IMR-90 (cell line): ENCODE data around the gene KIF6. TPM values are rescaled to one million over a fixed set of nuclear protein-coding genes. Genes with fewer than 3 reads are reported as not detected.

Source experiments
- ATAC-seq: fragments of 200-7000 bp; cut with Tn5 transposase; 2 replicates; pipeline ENCODE4 v1.9.1; 2020; ENCODE audit warnings: low read depth, mild to moderate bottlenecking, moderate library complexity
- BruUV-seq: library from RNA; stranded (reverse); fragments of 400-500 nt; replicated peaks from 2 replicates; lab custom pipeline; 2021; lab: Mats Ljungman, UMichigan
- CTCF ChIA-PET: fragments of 300-600 bp; formaldehyde crosslinking; extraction: SDS; loops from one replicate; lab custom pipeline; 2021; ENCODE audit warnings: antibody characterized with exemption; lab: Yijun Ruan, JAX
- POLR2A ChIA-PET: fragments of 300-600 bp; sonication (Branson Sonifier 250); formaldehyde crosslinking; loops from one replicate; lab custom pipeline; 2022; ENCODE audit warnings: antibody characterized with exemption; ENCODE audit not compliant: unreplicated experiment; lab: Charles Lee
- DNase-seq: peaks from one replicate; pipeline ENCODE4 v3.0.0; 2013
- H2AFZ ChIP-seq: replicated peaks from 2 replicates; pipeline ENCODE3; 2013; ENCODE audit warnings: low read length, mild to moderate bottlenecking; ENCODE audit not compliant: poor library complexity
- H2AK5ac ChIP-seq: 2 replicates; pipeline ENCODE4 v1.6.1; 2013; ENCODE audit warnings: low read depth, low read length, inconsistent platforms
- H2AK9ac ChIP-seq: replicated peaks from 2 replicates; pipeline ENCODE3; 2013; ENCODE audit warnings: mild to moderate bottlenecking, low read depth, low read length, moderate library complexity; ENCODE audit not compliant: poor library complexity
- H2BK120ac ChIP-seq: 2 replicates; pipeline ENCODE4 v1.6.1; 2013; ENCODE audit warnings: low read depth, low read length, inconsistent platforms
- H2BK15ac ChIP-seq: 3 replicates; pipeline ENCODE4 v1.6.1; 2013; ENCODE audit warnings: low read depth, low read length, inconsistent platforms
- H2BK20ac ChIP-seq: 2 replicates; pipeline ENCODE4 v1.6.1; 2013; ENCODE audit warnings: low read depth, mild to moderate bottlenecking, inconsistent platforms, low read length, moderate library complexity
- H2BK5ac ChIP-seq: 2 replicates; pipeline ENCODE4 v1.6.1; 2013; ENCODE audit warnings: mild to moderate bottlenecking, low read depth, low read length, inconsistent platforms; ENCODE audit not compliant: poor library complexity, severe bottlenecking
- H3K14ac ChIP-seq: replicated peaks from 2 replicates; pipeline ENCODE4 v1.6.1; 2013; ENCODE audit warnings: low read depth, low read length, inconsistent platforms
- H3K18ac ChIP-seq: 2 replicates; pipeline ENCODE4 v1.6.1; 2013; ENCODE audit warnings: low read depth, low read length, control low read depth
- H3K23ac ChIP-seq: 2 replicates; pipeline ENCODE4 v1.6.1; 2013; ENCODE audit warnings: low read depth, low read length, inconsistent platforms
- H3K27ac ChIP-seq: 2 replicates; pipeline ENCODE4 v1.5.1; 2013; ENCODE audit warnings: mild to moderate bottlenecking, control low read depth, low read length; ENCODE audit not compliant: insufficient read depth
- H3K27me3 ChIP-seq: 2 replicates; pipeline ENCODE4 v1.6.1; 2013; ENCODE audit warnings: low read length; ENCODE audit not compliant: control insufficient read depth, insufficient read depth
- H3K36me3 ChIP-seq: 2 replicates; pipeline ENCODE4 v1.6.1; 2013; ENCODE audit warnings: low read length, mixed read lengths; ENCODE audit not compliant: control insufficient read depth, insufficient read depth
- H3K4ac ChIP-seq: 2 replicates; pipeline ENCODE4 v1.6.1; 2013; ENCODE audit warnings: low read depth, low read length, inconsistent platforms
- H3K4me1 ChIP-seq: 2 replicates; pipeline ENCODE4 v1.6.1; 2013; ENCODE audit warnings: low read length, mixed read lengths; ENCODE audit not compliant: control insufficient read depth, insufficient read depth
- H3K4me2 ChIP-seq: 2 replicates; pipeline ENCODE4 v1.6.1; 2013; ENCODE audit warnings: low read depth, mild to moderate bottlenecking, control low read depth, low read length, moderate library complexity
- H3K4me3 ChIP-seq: 2 replicates; pipeline ENCODE4 v1.5.1; 2013; ENCODE audit warnings: low read depth, mild to moderate bottlenecking, control low read depth, low read length, moderate library complexity; ENCODE audit not compliant: insufficient read depth
- H3K56ac ChIP-seq: 2 replicates; pipeline ENCODE4 v1.6.1; 2013; ENCODE audit warnings: low read length, inconsistent platforms; ENCODE audit not compliant: insufficient read depth; ENCODE audit errors: extremely low read depth
- H3K79me1 ChIP-seq, 2 experiments: 2 replicates each; pipeline ENCODE4 v1.6.1; 2013; ENCODE audit warnings: low read length in 2 of 2, inconsistent platforms in 1 of 2, low read depth in 1 of 2
- H3K9ac ChIP-seq: 2 replicates; pipeline ENCODE4 v1.6.1; 2013; ENCODE audit warnings: low read depth, low read length, control low read depth
- H3K9me1 ChIP-seq: 2 replicates; pipeline ENCODE4 v1.6.1; 2013; ENCODE audit warnings: low read length, inconsistent platforms; ENCODE audit not compliant: insufficient read depth
- H3K9me3 ChIP-seq: 2 replicates; pipeline ENCODE4 v1.6.1; 2013; ENCODE audit warnings: low read length; ENCODE audit not compliant: control insufficient read depth, insufficient read depth
- H4K20me1 ChIP-seq: 2 replicates; pipeline ENCODE4 v1.6.1; 2013; ENCODE audit warnings: low read length, inconsistent platforms; ENCODE audit not compliant: insufficient read depth
- H4K5ac ChIP-seq: 2 replicates; pipeline ENCODE4 v1.6.1; 2013; ENCODE audit warnings: mild to moderate bottlenecking, low read depth, low read length, control low read depth
- H4K8ac ChIP-seq, 2 experiments: 2 replicates each; pipeline ENCODE4 v1.6.1; 2013; ENCODE audit warnings: low read depth in 2 of 2, low read length in 2 of 2, control low read depth in 1 of 2, inconsistent platforms in 1 of 2
- H4K91ac ChIP-seq: 2 replicates; pipeline ENCODE4 v1.6.1; 2013; ENCODE audit warnings: low read depth, low read length, inconsistent platforms; ENCODE audit not compliant: insufficient read depth
- CEBPB ChIP-seq: IDR thresholded peaks from 2 replicates; pipeline ENCODE4 v1.6.1; 2012; ENCODE audit warnings: low read depth, low read length, improper control_type of control experiment
- FOS ChIP-seq: fragments of 150-350 bp; IDR thresholded peaks from 2 replicates; pipeline ENCODE4 v1.6.1; 2016; ENCODE audit warnings: low read depth, low read length
- MAZ ChIP-seq: IDR thresholded peaks from 2 replicates; pipeline ENCODE4 v1.6.1; 2012; ENCODE audit warnings: low read depth, mild to moderate bottlenecking, low read length, improper control_type of control experiment, moderate library complexity, borderline replicate concordance
- MXI1 ChIP-seq: IDR thresholded peaks from 2 replicates; pipeline ENCODE4 v1.6.1; 2012; ENCODE audit warnings: low read depth, mild to moderate bottlenecking, low read length, moderate library complexity, borderline replicate concordance
- NFE2L2 ChIP-seq: fragments of 150-350 bp; IDR thresholded peaks from 2 replicates; pipeline ENCODE4 v1.6.1; 2016; ENCODE audit warnings: low read depth, mild to moderate bottlenecking, low read length
- WGBS, 2 experiments: methylation state at CpG; one replicate each; pipeline versions ENCODE4 v1.1.5 to v1.1.7; 2013; ENCODE audit warnings: missing lambda C conversion rate in 2 of 2; ENCODE audit not compliant: insufficient read length in 1 of 2; ENCODE audit errors: extremely low coverage in 2 of 2; 5-methylcytosine and 5-hydroxymethylcytosine counted together
- dilution Hi-C: fragments of 300-500 bp; cut with HindIII; formaldehyde crosslinking; loops from one replicate; pipeline ENCODE4 v1.14.3; 2018; ENCODE audit warnings: low sequenced_read_pairs; ENCODE audit not compliant: unreplicated experiment
- in situ Hi-C: fragments of 300-500 bp; cut with MboI; formaldehyde crosslinking; loops from 3 replicates; pipeline ENCODE4 v1.14.3; 2019; ENCODE audit warnings: low sequenced_read_pairs, inconsistent platforms, mixed read lengths
- intact Hi-C: fragments of 100-400 bp; cut with micrococcal nuclease; formaldehyde crosslinking; loops from 2 replicates; pipeline ENCODE4 v1.10.0; 2022
- polyA plus RNA-seq, 3 experiments: library from polyadenylated mRNA; depleted of rRNA; stranded (reverse); fragments of >200 nt; gene quantifications; 2 replicates each; pipeline ENCODE4 v1.2.3, GENCODE V29; 2012; ENCODE audit warnings: low replicate concordance in 1 of 3
- total RNA-seq: library from RNA; depleted of rRNA; stranded (reverse); fragments of >200 nt; gene quantifications from 2 replicates; pipeline ENCODE4 v1.2.3, GENCODE V29; 2012

Gene KIF6
- total and polyA plus RNA-seq, 2 of the 4 experiments (the other 2 are of a cell fraction), result under 0.01 to 0.10 TPM

GRCh38 chr6:39310542-39310941, 414.7 kb downstream of the KIF6 start:
- Histone ChIP-seq H3K4me3 (no peak overlapping the region), H3K27ac (no peak overlapping the region), H2AK9ac (no peak overlapping the region), H2AK5ac (no peak overlapping the region), H4K91ac (no peak overlapping the region), H3K4ac (no peak overlapping the region), H4K8ac (no peak overlapping the region), H2BK5ac (no peak overlapping the region), H3K9me1 (no peaks in the 10 kb centered on the region), H3K9ac (no peak overlapping the region), H3K9me3 (no peaks in the 10 kb centered on the region), H3K27me3 (peaks cover 32% of the 10 kb centered on the region; the same call in 1 of the 2 replicates), H3K79me1 (no peaks in the 10 kb centered on the region), H3K23ac (no peak overlapping the region), H2AFZ (no peak overlapping the region), H3K4me1 (no peaks in the 10 kb centered on the region), H3K56ac (no peak overlapping the region), H3K4me2 (no peak overlapping the region), H4K5ac (no peak overlapping the region), H3K36me3 (no peaks in the 10 kb centered on the region), H3K14ac (no peak overlapping the region), H3K18ac (no peak overlapping the region), H2BK15ac (no peak overlapping the region), H2BK120ac (no peak overlapping the region), H4K20me1 (no peaks in the 10 kb centered on the region), H2BK20ac (no peak overlapping the region)
- WGBS, 2 experiments, result no CpG with 5 or more reads among the region's 4 CpGs
- ATAC-seq (no peak), DNase-seq (no peak)
- no peak for TF ChIP-seq MXI1
- no peak for TF ChIP-seq CEBPB
- TF ChIP-seq MAZ, result no peak
- TF ChIP-seq FOS, result no peak
- no peak for TF ChIP-seq NFE2L2
- in situ Hi-C loops, result no loop called here
- dilution Hi-C loops, result no loop called here
- intact Hi-C loops, result loop anchor here (1.0 kb wide), 4 partner anchors 144 to 438 kb away; no protein-coding TSS in a partner anchor
- BruUV-seq, result no TSS peak
- ChIA-PET POLR2A (no interaction called here), CTCF (interaction anchor here (2.1 kb wide), 1 partner anchor 438 kb away, joined by 7 read pairs; no protein-coding TSS in a partner anchor)
